Fibroblast of lung (primary cell): ENCODE measurements around the gene COBL. TPM values are rescaled to one million over a fixed set of nuclear protein-coding genes. Genes with fewer than 3 reads are reported as not detected.

Source experiments
- DNase-seq, 2 donors: peaks; one replicate each; pipeline versions ENCODE4 v3.0.0 to v3.0.0-alpha.2; 2010; ENCODE audit warnings: low read depth in 2 of 2
- H2AFZ ChIP-seq: 2 replicates; pipeline ENCODE4 v1.5.1; 2012; ENCODE audit warnings: low read length, control low read depth, inconsistent platforms
- H3K27ac ChIP-seq: 2 replicates; pipeline ENCODE4 v1.5.1; 2011; ENCODE audit warnings: low read length, control low read depth; ENCODE audit not compliant: insufficient read depth
- H3K27me3 ChIP-seq: 2 replicates; pipeline ENCODE4 v1.5.1; 2011; ENCODE audit warnings: mild to moderate bottlenecking, low read length; ENCODE audit not compliant: control insufficient read depth, insufficient read depth
- H3K36me3 ChIP-seq: 2 replicates; pipeline ENCODE4 v1.5.1; 2011; ENCODE audit warnings: low read length; ENCODE audit not compliant: control insufficient read depth, insufficient read depth
- H3K4me1 ChIP-seq: 2 replicates; pipeline ENCODE4 v1.5.1; 2011; ENCODE audit warnings: low read length; ENCODE audit not compliant: control insufficient read depth, insufficient read depth; ENCODE audit errors: extremely low read depth
- H3K4me2 ChIP-seq: 2 replicates; pipeline ENCODE4 v1.5.1; 2011; ENCODE audit warnings: low read length, control low read depth; ENCODE audit not compliant: insufficient read depth; ENCODE audit errors: extremely low read depth
- H3K4me3 ChIP-seq, 4 experiments: fragments of 200-600 bp in 1 of 4; sonication (generic) in 1 of 4; replicated peaks in 1 of 4; 2 replicates each; pipeline ENCODE4 v1.5.1; 2011 to 2016; ENCODE audit warnings: low read length in 4 of 4, low read depth in 3 of 4, mild to moderate bottlenecking in 3 of 4, control low read depth in 2 of 4, inconsistent platforms in 1 of 4, mixed read lengths in 1 of 4; ENCODE audit not compliant: insufficient read depth in 1 of 4; ENCODE audit errors: control extremely low read depth in 1 of 4
- H3K79me2 ChIP-seq: 2 replicates; pipeline ENCODE4 v1.5.1; 2012; ENCODE audit warnings: mild to moderate bottlenecking, low read length, inconsistent platforms; ENCODE audit not compliant: control insufficient read depth, insufficient read depth
- H3K9ac ChIP-seq: 2 replicates; pipeline ENCODE4 v1.5.1; 2011; ENCODE audit warnings: mild to moderate bottlenecking, low read length, control low read depth; ENCODE audit not compliant: insufficient read depth
- H3K9me3 ChIP-seq: 2 replicates; pipeline ENCODE4 v1.5.1; 2012; ENCODE audit warnings: low read depth, low read length; ENCODE audit not compliant: control insufficient read depth, insufficient read depth
- H4K20me1 ChIP-seq: 2 replicates; pipeline ENCODE4 v1.5.1; 2011; ENCODE audit warnings: low read length; ENCODE audit not compliant: control insufficient read depth, insufficient read depth; ENCODE audit errors: extremely low read depth
- EZH2 ChIP-seq: IDR thresholded peaks from 2 replicates; pipeline ENCODE4 v1.5.1; 2012; ENCODE audit warnings: low read length, control low read depth, mild to moderate bottlenecking; ENCODE audit errors: missing control alignments
- polyA plus RNA-seq, 2 donors: library from polyadenylated mRNA; depleted of rRNA in 1 of 2; stranded (reverse) in 1 of 2; unstranded in 1 of 2; fragments of >200 nt; gene quantifications; 2 replicates each; pipeline ENCODE4 v1.2.1, GENCODE V29; 2011 to 2012; ENCODE audit warnings: missing spikeins in 1 of 2
- total RNA-seq: library from RNA; depleted of rRNA; stranded (reverse); fragments of >200 nt; gene quantifications from 2 replicates; pipeline ENCODE4 v1.2.1, GENCODE V29; 2014
- TF ChIP-seq, protein P1 (sequence below), 2 donors: IDR thresholded peaks in 1 of 2; conservative IDR thresholded peaks in 1 of 2; 1 replicate in 1 of 2; 2 replicates in 1 of 2; pipeline ENCODE4 v1.5.1; 2011 to 2012; ENCODE audit warnings: low read length in 2 of 2, control low read depth in 1 of 2, inconsistent platforms in 1 of 2, low read depth in 1 of 2, mild to moderate bottlenecking in 1 of 2

The COBL gene
- total and polyA plus RNA-seq, 2 donors (not counting 1 experiment from before 2014, with no cell fraction given) = 0.10 to 0.33 TPM

DNA sequence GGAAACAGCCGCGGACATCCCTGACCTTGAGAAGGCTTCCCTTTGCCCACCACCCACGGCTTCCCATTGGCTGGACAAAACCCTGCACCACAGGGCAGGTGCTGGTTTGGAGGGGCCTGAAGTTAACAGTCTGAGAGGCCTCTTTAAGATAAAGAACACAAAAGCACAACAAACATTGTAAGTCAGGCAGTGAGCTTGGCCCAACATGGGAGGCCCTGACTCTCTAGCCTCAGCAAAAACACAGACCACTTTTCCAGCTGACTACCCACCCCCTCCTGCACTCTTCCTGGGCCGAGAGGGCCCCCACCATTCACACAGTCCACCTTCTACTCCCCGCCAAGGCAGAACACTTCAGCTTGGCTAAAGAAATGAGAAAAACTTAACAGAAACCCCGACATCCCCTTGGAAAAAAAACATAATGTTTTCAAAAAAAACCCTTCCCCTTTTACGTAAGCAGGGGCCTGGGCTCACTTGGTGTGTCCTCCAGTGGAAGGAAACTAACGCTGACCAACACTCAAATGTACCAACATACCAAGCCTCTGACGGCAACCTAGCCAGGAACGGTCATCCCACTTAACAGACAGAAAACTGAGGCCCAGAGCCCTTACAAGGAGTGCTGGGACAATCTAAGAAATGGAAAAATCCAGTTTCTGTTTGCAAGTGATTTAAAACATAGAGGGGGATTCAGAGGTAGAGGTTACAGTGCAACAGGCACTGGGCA is 80.9 kb downstream of the COBL start:
- no peaks in the 10 kb centered on the region for H4K20me1 ChIP-seq
- DNase-seq = no peak
- TF ChIP-seq, protein P1, sequence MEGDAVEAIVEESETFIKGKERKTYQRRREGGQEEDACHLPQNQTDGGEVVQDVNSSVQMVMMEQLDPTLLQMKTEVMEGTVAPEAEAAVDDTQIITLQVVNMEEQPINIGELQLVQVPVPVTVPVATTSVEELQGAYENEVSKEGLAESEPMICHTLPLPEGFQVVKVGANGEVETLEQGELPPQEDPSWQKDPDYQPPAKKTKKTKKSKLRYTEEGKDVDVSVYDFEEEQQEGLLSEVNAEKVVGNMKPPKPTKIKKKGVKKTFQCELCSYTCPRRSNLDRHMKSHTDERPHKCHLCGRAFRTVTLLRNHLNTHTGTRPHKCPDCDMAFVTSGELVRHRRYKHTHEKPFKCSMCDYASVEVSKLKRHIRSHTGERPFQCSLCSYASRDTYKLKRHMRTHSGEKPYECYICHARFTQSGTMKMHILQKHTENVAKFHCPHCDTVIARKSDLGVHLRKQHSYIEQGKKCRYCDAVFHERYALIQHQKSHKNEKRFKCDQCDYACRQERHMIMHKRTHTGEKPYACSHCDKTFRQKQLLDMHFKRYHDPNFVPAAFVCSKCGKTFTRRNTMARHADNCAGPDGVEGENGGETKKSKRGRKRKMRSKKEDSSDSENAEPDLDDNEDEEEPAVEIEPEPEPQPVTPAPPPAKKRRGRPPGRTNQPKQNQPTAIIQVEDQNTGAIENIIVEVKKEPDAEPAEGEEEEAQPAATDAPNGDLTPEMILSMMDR (conservative IDR thresholded peaks at IDR 0.05 in 1 of 2, IDR thresholded peaks at IDR 0.05 in 1 of 2; ENCODE audit: low read depth in 1 of 2, low read length in 2 of 2) = no peak
- no peak for TF ChIP-seq EZH2

DNA sequence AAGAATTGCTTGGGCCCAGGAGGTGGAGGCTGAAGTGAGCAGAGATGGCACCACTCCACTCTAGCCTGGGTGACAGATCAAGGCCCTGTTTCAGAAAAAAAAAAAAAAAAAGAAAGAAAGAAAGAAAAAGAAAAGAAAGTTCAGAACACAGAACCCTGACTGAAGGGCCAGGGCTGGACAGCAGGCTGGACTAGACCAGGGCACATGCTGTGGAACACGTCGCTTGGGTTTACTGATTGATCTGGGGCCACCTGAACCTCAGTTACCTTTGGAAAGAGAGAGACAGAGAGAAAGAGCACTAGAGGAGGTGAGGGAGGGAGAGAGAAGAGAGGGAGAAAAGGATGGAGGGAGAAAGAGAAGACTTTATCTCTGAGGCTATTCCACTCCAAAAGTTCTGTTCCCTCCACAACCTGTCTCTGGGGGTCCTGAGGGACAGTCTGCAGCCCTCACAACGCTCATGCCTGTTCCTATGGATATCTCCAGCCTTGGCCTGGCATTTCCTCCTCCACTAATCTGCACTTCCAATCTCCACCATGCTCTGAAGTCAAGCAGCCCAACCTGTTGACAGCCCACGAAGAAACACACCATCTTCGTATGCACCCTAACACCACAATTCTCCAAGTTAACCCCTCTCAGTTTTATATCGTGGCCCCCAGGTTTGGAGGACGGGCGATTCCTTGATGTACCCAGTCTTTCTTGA is 81.8 kb downstream of the COBL start:
- H2AFZ ChIP-seq = no peak overlapping the region
- H3K9ac ChIP-seq = no peak overlapping the region
- H3K4me1 ChIP-seq = no peaks in the 10 kb centered on the region
- H4K20me1 ChIP-seq = no peaks in the 10 kb centered on the region
- TF ChIP-seq, protein P1 (conservative IDR thresholded peaks at IDR 0.05 in 1 of 2, IDR thresholded peaks at IDR 0.05 in 1 of 2; ENCODE audit: low read depth in 1 of 2, low read length in 2 of 2) = no peak
- TF ChIP-seq EZH2 = no peak
- H3K27ac ChIP-seq = no peak overlapping the region
- no peak overlapping the region for H3K4me2 ChIP-seq
- H3K27me3 ChIP-seq = no peaks in the 10 kb centered on the region
- no peaks in the 10 kb centered on the region for H3K36me3 ChIP-seq
- H3K9me3 ChIP-seq = no peaks in the 10 kb centered on the region
- no peaks in the 10 kb centered on the region for H3K79me2 ChIP-seq
- DNase-seq = no peak
- H3K4me3 ChIP-seq = no peak overlapping the region

More for the DNA sequence above, 80.9 kb downstream of the COBL start:
- Histone ChIP-seq H3K79me2 (no peaks in the 10 kb centered on the region), H3K4me1 (no peaks in the 10 kb centered on the region), H3K27ac (no peak overlapping the region), H3K27me3 (no peaks in the 10 kb centered on the region), H3K9ac (no peak overlapping the region), H3K4me2 (no peak overlapping the region), H3K36me3 (no peaks in the 10 kb centered on the region), H3K9me3 (no peaks in the 10 kb centered on the region), H3K4me3 (no peak overlapping the region), H2AFZ (no peak overlapping the region)

DNA sequence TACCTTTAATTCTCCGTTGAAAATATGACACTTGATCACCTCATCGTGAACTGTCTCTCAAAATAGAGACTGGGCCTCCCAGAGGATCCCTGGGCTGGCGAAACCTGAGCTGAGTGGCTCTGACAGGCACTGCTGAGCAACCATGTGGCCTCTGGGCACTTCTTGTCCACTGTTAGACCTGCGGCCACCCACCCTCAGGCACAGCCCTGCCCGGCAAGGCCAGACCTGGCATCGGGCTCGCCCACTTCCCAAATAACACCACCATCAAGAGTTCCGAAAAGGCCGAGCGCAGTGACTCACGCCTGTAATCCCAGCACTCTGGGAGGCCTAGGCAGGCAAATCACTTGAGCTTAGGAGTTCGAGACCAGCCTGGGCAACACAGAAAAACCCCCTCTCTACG is 82.5 kb downstream of the COBL start:
- no peak overlapping the region for H3K4me3 ChIP-seq
- no peak for DNase-seq

More for the DNA sequence above, 82.5 kb downstream of the COBL start:
- H3K4me1 ChIP-seq = no peaks in the 10 kb centered on the region
- H2AFZ ChIP-seq = no peak overlapping the region
- H3K79me2 ChIP-seq = no peaks in the 10 kb centered on the region
- H3K27ac ChIP-seq = no peak overlapping the region
- no peak overlapping the region for H3K4me2 ChIP-seq
- H3K9ac ChIP-seq = no peak overlapping the region
- H4K20me1 ChIP-seq = no peaks in the 10 kb centered on the region
- no peaks in the 10 kb centered on the region for H3K36me3 ChIP-seq
- no peak for TF ChIP-seq EZH2
- TF ChIP-seq, protein P1 (conservative IDR thresholded peaks at IDR 0.05 in 1 of 2, IDR thresholded peaks at IDR 0.05 in 1 of 2; ENCODE audit: low read depth in 1 of 2, low read length in 2 of 2) = no peak
- H3K9me3 ChIP-seq = no peaks in the 10 kb centered on the region
- H3K27me3 ChIP-seq = no peaks in the 10 kb centered on the region
